ENCODE results near the gene RPS6KB2. TPM values are rescaled to one million over a fixed set of nuclear protein-coding genes. Genes with fewer than 3 reads are reported as not detected.

RPS6KB2 gene
- total RNA-seq, 1 donor from 2014 or later: 40.0 TPM

DNA sequence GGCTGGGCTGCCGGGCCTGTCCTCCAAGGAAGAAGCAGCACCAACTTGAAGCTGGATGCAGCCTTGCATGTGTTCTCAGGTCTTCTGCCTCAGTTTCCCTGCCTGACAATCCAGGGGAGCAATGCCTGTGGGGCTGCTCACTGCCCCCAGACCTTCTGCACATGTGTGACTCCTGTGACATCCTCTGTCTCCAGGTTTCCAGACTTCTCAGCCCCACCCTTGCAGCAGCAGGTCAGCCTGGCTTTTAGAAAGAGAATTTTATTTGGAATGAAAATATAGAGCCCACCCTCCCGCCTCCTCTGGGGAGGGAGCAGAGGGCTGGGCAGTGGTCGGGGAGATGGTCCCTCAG, 9.5 kb downstream of the RPS6KB2 start:
- Histone ChIP-seq H3K36me3 (peaks cover 48% of the 10 kb centered on the region), H3K27me3 (no peaks in the 10 kb centered on the region), H3K9me3 (no peaks in the 10 kb centered on the region), H3K4me3 (peak overlapping the region; percentile 40), H3K4me1 (peaks cover 15% of the 10 kb centered on the region), H3K27ac (peak overlapping the region; percentile 65)
- no peak for DNase-seq
- intact Hi-C loops (cut with DNase I): no loop called here
- TF ChIP-seq, protein P1, sequence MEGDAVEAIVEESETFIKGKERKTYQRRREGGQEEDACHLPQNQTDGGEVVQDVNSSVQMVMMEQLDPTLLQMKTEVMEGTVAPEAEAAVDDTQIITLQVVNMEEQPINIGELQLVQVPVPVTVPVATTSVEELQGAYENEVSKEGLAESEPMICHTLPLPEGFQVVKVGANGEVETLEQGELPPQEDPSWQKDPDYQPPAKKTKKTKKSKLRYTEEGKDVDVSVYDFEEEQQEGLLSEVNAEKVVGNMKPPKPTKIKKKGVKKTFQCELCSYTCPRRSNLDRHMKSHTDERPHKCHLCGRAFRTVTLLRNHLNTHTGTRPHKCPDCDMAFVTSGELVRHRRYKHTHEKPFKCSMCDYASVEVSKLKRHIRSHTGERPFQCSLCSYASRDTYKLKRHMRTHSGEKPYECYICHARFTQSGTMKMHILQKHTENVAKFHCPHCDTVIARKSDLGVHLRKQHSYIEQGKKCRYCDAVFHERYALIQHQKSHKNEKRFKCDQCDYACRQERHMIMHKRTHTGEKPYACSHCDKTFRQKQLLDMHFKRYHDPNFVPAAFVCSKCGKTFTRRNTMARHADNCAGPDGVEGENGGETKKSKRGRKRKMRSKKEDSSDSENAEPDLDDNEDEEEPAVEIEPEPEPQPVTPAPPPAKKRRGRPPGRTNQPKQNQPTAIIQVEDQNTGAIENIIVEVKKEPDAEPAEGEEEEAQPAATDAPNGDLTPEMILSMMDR (IDR thresholded peaks at IDR 0.05): no peak
- ATAC-seq: no peak

DNA sequence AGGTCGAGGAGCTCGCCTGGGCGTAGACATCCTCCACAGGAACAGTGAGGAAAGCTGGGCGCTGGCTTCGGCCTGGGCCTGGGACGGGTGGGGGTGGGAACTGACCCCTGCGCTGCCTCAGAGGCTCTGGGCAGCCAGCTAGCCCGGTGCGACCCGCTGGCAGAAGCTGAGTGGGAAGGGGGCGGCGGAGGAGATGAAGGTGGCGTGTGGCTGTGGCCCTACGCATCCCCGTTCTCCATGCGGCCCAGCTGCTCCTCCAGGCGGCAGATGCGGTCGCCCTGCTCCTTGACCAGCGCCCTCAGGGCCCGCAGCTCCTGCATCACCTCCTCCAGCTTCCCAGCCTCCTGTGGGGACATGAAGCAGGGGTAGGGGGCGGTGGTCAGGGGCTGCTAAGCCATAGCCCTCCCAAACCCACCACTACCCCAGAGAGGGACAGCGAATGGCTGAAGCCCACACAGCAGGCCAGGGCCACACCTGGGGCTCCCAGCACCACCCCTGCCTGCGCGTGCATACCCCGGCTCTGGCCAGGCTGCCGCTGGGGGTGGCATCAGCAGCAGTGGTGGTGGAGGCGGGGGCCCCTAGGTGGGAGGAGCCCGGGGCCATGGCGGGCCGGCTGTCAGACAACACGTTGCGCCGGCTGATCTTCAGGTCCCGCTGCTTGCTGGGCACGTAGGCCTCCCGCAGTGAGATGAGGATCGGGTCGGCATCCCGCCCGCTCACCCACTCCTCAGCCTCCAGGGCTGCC, 10.0 kb downstream of the RPS6KB2 start:
- ATAC-seq (no peak), DNase-seq (no peak)
- Histone ChIP-seq H3K36me3 (peaks cover 42% of the 10 kb centered on the region), H3K4me1 (peaks cover 17% of the 10 kb centered on the region), H3K27me3 (no peaks in the 10 kb centered on the region), H3K9me3 (no peaks in the 10 kb centered on the region), H3K27ac (peak overlapping the region; percentile 65), H3K4me3 (peak overlapping the region; percentile 40)
- intact Hi-C loops (cut with DNase I): no loop called here
- TF ChIP-seq, protein P1 (IDR thresholded peaks at IDR 0.05): no peak

DNA sequence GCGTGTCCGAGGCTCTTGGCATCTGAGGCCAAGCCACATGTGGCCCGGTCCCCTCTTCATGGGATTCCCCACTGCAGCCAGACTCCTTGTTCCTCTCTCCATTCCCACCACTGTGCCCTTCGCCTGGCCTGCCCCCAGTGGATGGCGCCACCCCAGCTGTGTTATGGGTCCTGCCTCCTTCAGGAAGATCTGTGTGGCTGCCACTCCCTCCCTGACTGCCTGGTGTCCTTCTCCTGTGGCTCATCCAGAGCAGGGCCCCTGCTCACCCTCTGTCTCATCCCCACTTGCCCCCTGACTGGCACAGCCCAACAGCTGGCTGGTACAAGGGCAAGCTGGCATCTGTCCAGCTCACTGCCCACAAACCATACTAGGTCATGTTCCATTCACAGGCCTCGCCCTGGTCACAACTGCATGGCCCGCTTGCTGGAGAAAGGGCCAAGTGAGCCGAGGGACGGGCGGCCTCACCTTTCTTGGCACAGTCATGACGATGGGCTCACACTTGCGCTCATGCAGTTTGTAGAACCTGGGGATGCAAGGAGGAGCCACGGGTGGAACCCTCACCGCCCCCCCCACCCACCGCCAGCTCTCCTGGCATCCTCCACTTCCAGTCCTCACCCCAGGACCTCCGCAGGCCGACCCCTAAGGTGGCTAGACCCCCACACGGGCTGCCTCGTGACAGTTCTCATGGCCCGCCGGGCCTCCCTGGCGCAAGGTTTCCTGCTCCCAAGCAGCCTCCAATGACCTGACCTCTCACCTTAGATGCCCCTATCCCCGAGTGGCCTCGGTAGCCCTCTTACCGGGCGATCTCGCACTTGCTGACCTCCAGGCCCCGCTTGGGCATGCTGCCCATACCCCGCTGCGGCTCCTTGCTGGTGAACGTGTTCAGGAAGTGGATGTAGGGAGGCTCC, 11.3 kb downstream of the RPS6KB2 start:
- no peak overlapping the region for H3K4me3 ChIP-seq
- no peak for DNase-seq
- peaks cover 30% of the 10 kb centered on the region for H3K36me3 ChIP-seq

DNA sequence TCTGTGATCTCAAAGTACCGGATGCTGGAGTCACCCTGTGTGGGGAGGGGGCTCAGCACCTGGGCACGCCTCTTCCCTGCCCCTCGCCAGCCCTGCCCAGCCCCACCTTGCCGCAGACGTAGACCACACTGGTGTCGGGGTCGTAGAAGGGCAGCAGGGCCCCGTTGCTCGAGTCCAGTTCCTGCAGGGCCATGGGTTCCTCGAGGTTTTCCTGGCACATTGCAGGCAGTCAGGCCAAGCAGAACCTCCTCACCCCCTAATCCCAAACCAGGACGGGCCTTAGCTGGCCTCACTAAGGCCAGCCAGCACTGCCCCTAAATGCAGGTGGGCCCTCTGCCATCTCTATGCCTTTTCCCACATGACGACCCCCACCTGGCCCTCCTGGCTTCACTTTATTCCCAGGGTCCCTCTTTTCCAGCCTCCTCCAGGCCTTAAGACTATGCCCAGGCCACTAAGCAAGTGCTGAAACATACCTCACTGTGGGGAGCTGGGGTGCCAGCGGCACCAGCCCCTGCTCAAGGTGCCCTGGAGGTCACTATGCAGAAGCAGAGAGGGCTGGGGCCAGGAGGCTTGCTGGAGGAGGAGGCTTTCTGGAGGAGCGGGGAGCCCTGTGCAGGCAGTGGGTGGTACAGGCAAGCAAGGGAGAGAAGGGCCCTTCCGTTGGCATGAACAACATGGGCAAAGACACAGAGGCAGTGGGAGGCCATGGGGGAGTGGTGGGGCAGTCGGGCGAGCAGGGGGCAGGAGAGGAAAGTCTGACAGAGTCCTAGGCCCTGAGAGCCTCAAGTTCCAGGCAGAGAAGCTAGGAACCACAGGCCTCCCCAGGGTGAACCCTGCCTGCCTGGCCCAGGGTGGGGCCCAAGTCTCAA, 12.2 kb downstream of the RPS6KB2 start:
- ATAC-seq (no peak), DNase-seq (no peak)
- H3K36me3 ChIP-seq: peaks cover 25% of the 10 kb centered on the region
- H3K27me3 ChIP-seq: no peaks in the 10 kb centered on the region
- H3K27ac ChIP-seq: peak overlapping the region; percentile 65
- no peaks in the 10 kb centered on the region for H3K9me3 ChIP-seq
- H3K4me3 ChIP-seq: no peak overlapping the region
- intact Hi-C loops (cut with DNase I): no loop called here
- H3K4me1 ChIP-seq: peaks cover 24% of the 10 kb centered on the region
- TF ChIP-seq, protein P1 (IDR thresholded peaks at IDR 0.05): no peak

More for the DNA sequence above, 11.3 kb downstream of the RPS6KB2 start:
- peak; percentile 3 for ATAC-seq
- no peaks in the 10 kb centered on the region for H3K27me3 ChIP-seq
- intact Hi-C loops (cut with DNase I): no loop called here
- TF ChIP-seq, protein P1 (IDR thresholded peaks at IDR 0.05): no peak
- peaks cover 19% of the 10 kb centered on the region for H3K4me1 ChIP-seq
- H3K9me3 ChIP-seq: no peaks in the 10 kb centered on the region
- peak overlapping the region; percentile 65 for H3K27ac ChIP-seq

DNA sequence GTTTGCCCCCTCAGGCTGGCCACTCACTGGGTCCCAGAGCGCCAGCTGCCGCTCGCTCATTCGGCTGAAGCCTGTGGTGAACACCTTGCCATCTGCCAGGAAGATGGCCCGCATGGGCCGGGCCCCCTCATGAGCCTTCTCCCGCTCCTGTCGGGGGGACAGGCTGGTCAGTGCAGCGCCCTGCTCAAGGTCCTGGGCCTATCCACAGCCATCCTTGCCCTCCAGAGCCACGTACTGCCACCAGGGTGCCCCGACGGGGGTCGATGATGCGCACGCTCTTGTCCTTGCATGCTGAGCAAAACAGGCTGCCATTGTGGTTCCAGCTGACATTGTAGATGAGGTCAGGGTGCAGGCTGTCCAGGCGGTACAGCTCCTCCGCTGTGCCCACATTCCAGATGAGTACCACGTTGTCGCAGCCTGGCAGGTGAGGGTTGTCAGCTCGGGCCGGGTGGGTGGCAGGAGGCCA, 12.8 kb downstream of the RPS6KB2 start:
- Histone ChIP-seq H3K4me3 (no peak overlapping the region), H3K4me1 (peaks cover 24% of the 10 kb centered on the region), H3K36me3 (peaks cover 18% of the 10 kb centered on the region), H3K27me3 (no peaks in the 10 kb centered on the region), H3K9me3 (no peaks in the 10 kb centered on the region), H3K27ac (no peak overlapping the region)
- intact Hi-C loops (cut with DNase I): no loop called here
- TF ChIP-seq, protein P1 (IDR thresholded peaks at IDR 0.05): no peak
- ATAC-seq: no peak
- DNase-seq: no peak
